Measurements from ENCODE around the gene BRSK1.

BRSK1 gene

GRCh38 chr19:55265723-55266386, 17.9 kb upstream of the BRSK1 start:
- no peak for DNase-seq (ENCODE audit: low read depth)
- no peak overlapping the region for H3K9ac ChIP-seq (ENCODE audit: low read length)
- H3K36me3 ChIP-seq (ENCODE audit: control insufficient read depth, insufficient read depth, low read length, severe bottlenecking) = no peaks in the 10 kb centered on the region
- no peaks in the 10 kb centered on the region for H3K9me3 ChIP-seq (ENCODE audit: control insufficient read depth, low read length)
- H3K4me1 ChIP-seq (ENCODE audit: control insufficient read depth, insufficient read depth, low read length) = peaks cover 3% of the 10 kb centered on the region
- no peaks in the 10 kb centered on the region for H3K27me3 ChIP-seq (replicated peaks; ENCODE audit: control insufficient read depth, insufficient read depth, low read length)
- H3K4me3 ChIP-seq (ENCODE audit: low read length) = no peak overlapping the region

- Histone ChIP-seq H3K27me3 (replicated peaks; ENCODE audit: control insufficient read depth, insufficient read depth, low read length) (no peaks in the 10 kb centered on the region), H3K36me3 (ENCODE audit: control insufficient read depth, insufficient read depth, low read length, severe bottlenecking) (no peaks in the 10 kb centered on the region), H3K9ac (ENCODE audit: low read length) (no peak overlapping the region), H3K4me3 (ENCODE audit: low read length) (no peak overlapping the region), H3K4me1 (ENCODE audit: control insufficient read depth, insufficient read depth, low read length) (peaks cover 3% of the 10 kb centered on the region), H3K9me3 (ENCODE audit: control insufficient read depth, low read length) (no peaks in the 10 kb centered on the region)
- DNase-seq (ENCODE audit: low read depth) = no peak
Measured at GRCh38 chr19:55266404-55266803, 17.4 kb upstream of the BRSK1 start.

- Histone ChIP-seq H3K4me1 (ENCODE audit: control insufficient read depth, insufficient read depth, low read length) (peaks cover 3% of the 10 kb centered on the region), H3K27me3 (replicated peaks; ENCODE audit: control insufficient read depth, insufficient read depth, low read length) (no peaks in the 10 kb centered on the region), H3K9ac (ENCODE audit: low read length) (no peak overlapping the region), H3K36me3 (ENCODE audit: control insufficient read depth, insufficient read depth, low read length, severe bottlenecking) (no peaks in the 10 kb centered on the region), H3K4me3 (ENCODE audit: low read length) (no peak overlapping the region), H3K9me3 (ENCODE audit: control insufficient read depth, low read length) (no peaks in the 10 kb centered on the region)
- DNase-seq (ENCODE audit: low read depth) = no peak
Measured at GRCh38 chr19:55266840-55267239, 17.0 kb upstream of the BRSK1 start.

- no peak for DNase-seq (ENCODE audit: low read depth)
- Histone ChIP-seq H3K9ac (ENCODE audit: low read length) (no peak overlapping the region), H3K4me3 (ENCODE audit: low read length) (no peak overlapping the region), H3K27me3 (replicated peaks; ENCODE audit: control insufficient read depth, insufficient read depth, low read length) (no peaks in the 10 kb centered on the region), H3K9me3 (ENCODE audit: control insufficient read depth, low read length) (no peaks in the 10 kb centered on the region), H3K4me1 (ENCODE audit: control insufficient read depth, insufficient read depth, low read length) (peaks cover 3% of the 10 kb centered on the region), H3K36me3 (ENCODE audit: control insufficient read depth, insufficient read depth, low read length, severe bottlenecking) (peaks cover 17% of the 10 kb centered on the region)
Measured at GRCh38 chr19:55269299-55269698, 14.5 kb upstream of the BRSK1 start.

GRCh38 chr19:55270172-55270942, 13.4 kb upstream of the BRSK1 start:
- H3K9me3 ChIP-seq (ENCODE audit: control insufficient read depth, low read length) = no peaks in the 10 kb centered on the region
- H3K36me3 ChIP-seq (ENCODE audit: control insufficient read depth, insufficient read depth, low read length, severe bottlenecking) = peaks cover 20% of the 10 kb centered on the region
- no peak overlapping the region for H3K4me3 ChIP-seq (ENCODE audit: low read length)
- no peaks in the 10 kb centered on the region for H3K27me3 ChIP-seq (replicated peaks; ENCODE audit: control insufficient read depth, insufficient read depth, low read length)
- H3K4me1 ChIP-seq (ENCODE audit: control insufficient read depth, insufficient read depth, low read length) = no peaks in the 10 kb centered on the region
- no peak overlapping the region for H3K9ac ChIP-seq (ENCODE audit: low read length)
- DNase-seq (ENCODE audit: low read depth) = no peak

GRCh38 chr19:55272142-55272541, 11.7 kb upstream of the BRSK1 start:
- H3K27me3 ChIP-seq (replicated peaks; ENCODE audit: control insufficient read depth, insufficient read depth, low read length) = no peaks in the 10 kb centered on the region
- H3K36me3 ChIP-seq (ENCODE audit: control insufficient read depth, insufficient read depth, low read length, severe bottlenecking) = peaks cover 21% of the 10 kb centered on the region
- no peak for DNase-seq (ENCODE audit: low read depth)
- H3K4me1 ChIP-seq (ENCODE audit: control insufficient read depth, insufficient read depth, low read length) = no peaks in the 10 kb centered on the region
- no peaks in the 10 kb centered on the region for H3K9me3 ChIP-seq (ENCODE audit: control insufficient read depth, low read length)
- no peak overlapping the region for H3K4me3 ChIP-seq (ENCODE audit: low read length)
- H3K9ac ChIP-seq (ENCODE audit: low read length) = no peak overlapping the region

GRCh38 chr19:55273978-55274707, 9.7 kb upstream of the BRSK1 start:
- peaks cover 25% of the 10 kb centered on the region for H3K36me3 ChIP-seq (ENCODE audit: control insufficient read depth, insufficient read depth, low read length, severe bottlenecking)
- DNase-seq (ENCODE audit: low read depth) = no peak
- H3K9ac ChIP-seq (ENCODE audit: low read length) = no peak overlapping the region
- no peaks in the 10 kb centered on the region for H3K9me3 ChIP-seq (ENCODE audit: control insufficient read depth, low read length)
- no peak overlapping the region for H3K4me3 ChIP-seq (ENCODE audit: low read length)
- peaks cover 4% of the 10 kb centered on the region for H3K4me1 ChIP-seq (ENCODE audit: control insufficient read depth, insufficient read depth, low read length)
- no peaks in the 10 kb centered on the region for H3K27me3 ChIP-seq (replicated peaks; ENCODE audit: control insufficient read depth, insufficient read depth, low read length)

- Histone ChIP-seq H3K4me1 (ENCODE audit: control insufficient read depth, insufficient read depth, low read length) (peaks cover 16% of the 10 kb centered on the region), H3K9me3 (ENCODE audit: control insufficient read depth, low read length) (no peaks in the 10 kb centered on the region), H3K27me3 (replicated peaks; ENCODE audit: control insufficient read depth, insufficient read depth, low read length) (no peaks in the 10 kb centered on the region), H3K9ac (ENCODE audit: low read length) (no peak overlapping the region), H3K4me3 (ENCODE audit: low read length) (no peak overlapping the region), H3K36me3 (ENCODE audit: control insufficient read depth, insufficient read depth, low read length, severe bottlenecking) (peaks cover 25% of the 10 kb centered on the region)
- no peak for DNase-seq (ENCODE audit: low read depth)
Measured at GRCh38 chr19:55275851-55276719, 7.7 kb upstream of the BRSK1 start.

- H3K9ac ChIP-seq (ENCODE audit: low read length) = no peak overlapping the region
- no peaks in the 10 kb centered on the region for H3K9me3 ChIP-seq (ENCODE audit: control insufficient read depth, low read length)
- H3K36me3 ChIP-seq (ENCODE audit: control insufficient read depth, insufficient read depth, low read length, severe bottlenecking) = peaks cover 25% of the 10 kb centered on the region
- no peak for DNase-seq (ENCODE audit: low read depth)
- no peaks in the 10 kb centered on the region for H3K27me3 ChIP-seq (replicated peaks; ENCODE audit: control insufficient read depth, insufficient read depth, low read length)
- peaks cover 19% of the 10 kb centered on the region for H3K4me1 ChIP-seq (ENCODE audit: control insufficient read depth, insufficient read depth, low read length)
- H3K4me3 ChIP-seq (ENCODE audit: low read length) = no peak overlapping the region
Measured at GRCh38 chr19:55276720-55277430, 6.9 kb upstream of the BRSK1 start.

- no peaks in the 10 kb centered on the region for H3K9me3 ChIP-seq (ENCODE audit: control insufficient read depth, low read length)
- peaks cover 19% of the 10 kb centered on the region for H3K4me1 ChIP-seq (ENCODE audit: control insufficient read depth, insufficient read depth, low read length)
- no peak overlapping the region for H3K9ac ChIP-seq (ENCODE audit: low read length)
- H3K36me3 ChIP-seq (ENCODE audit: control insufficient read depth, insufficient read depth, low read length, severe bottlenecking) = peaks cover 21% of the 10 kb centered on the region
- no peak for DNase-seq (ENCODE audit: low read depth)
- no peak overlapping the region for H3K4me3 ChIP-seq (ENCODE audit: low read length)
- no peaks in the 10 kb centered on the region for H3K27me3 ChIP-seq (replicated peaks; ENCODE audit: control insufficient read depth, insufficient read depth, low read length)
Measured at GRCh38 chr19:55277494-55277893, 6.3 kb upstream of the BRSK1 start.

Measured in adipocyte (in vitro differentiated cells).